ENCODE data around the gene NCOR2.

Gene NCOR2

GRCh38 chr12:124559182-124560017 is 8.0 kb downstream of the NCOR2 start:
- no peak for TF ChIP-seq JUND (IDR thresholded peaks at IDR 0.05; ENCODE audit: low read depth)
- DNase-seq (ENCODE audit: low read depth in 1 of 2, low spot score in 1 of 2) = no peak
- in situ Hi-C loops (cut with HindIII; ENCODE audit: low pct_unique_long_range_greater_than_20kb, low sequenced_read_pairs) = no loop called here

GRCh38 chr12:124558313-124558712 is 9.1 kb downstream of the NCOR2 start:
- in situ Hi-C loops (cut with HindIII; ENCODE audit: low pct_unique_long_range_greater_than_20kb, low sequenced_read_pairs) = no loop called here
- no peak for TF ChIP-seq JUND (IDR thresholded peaks at IDR 0.05; ENCODE audit: low read depth)
- DNase-seq (ENCODE audit: low read depth in 1 of 2, low spot score in 1 of 2) = no peak

- TF ChIP-seq JUND (IDR thresholded peaks at IDR 0.05; ENCODE audit: low read depth) = no peak
- DNase-seq (ENCODE audit: low read depth in 1 of 2, low spot score in 1 of 2) = no peak
- in situ Hi-C loops (cut with HindIII; ENCODE audit: low pct_unique_long_range_greater_than_20kb, low sequenced_read_pairs) = no loop called here
Measured at GRCh38 chr12:124557518-124558223, 9.7 kb downstream of the NCOR2 start.

- in situ Hi-C loops (cut with HindIII; ENCODE audit: low pct_unique_long_range_greater_than_20kb, low sequenced_read_pairs) = no loop called here
- TF ChIP-seq JUND (IDR thresholded peaks at IDR 0.05; ENCODE audit: low read depth) = no peak
- no peak for DNase-seq (ENCODE audit: low read depth in 1 of 2, low spot score in 1 of 2)
Measured at GRCh38 chr12:124556896-124557501, 10.4 kb downstream of the NCOR2 start.

GRCh38 chr12:124556074-124556466 is 11.3 kb downstream of the NCOR2 start:
- in situ Hi-C loops (cut with HindIII; ENCODE audit: low pct_unique_long_range_greater_than_20kb, low sequenced_read_pairs) = no loop called here
- TF ChIP-seq JUND (IDR thresholded peaks at IDR 0.05; ENCODE audit: low read depth) = no peak
- no peak for DNase-seq (ENCODE audit: low read depth in 1 of 2, low spot score in 1 of 2)

GRCh38 chr12:124555168-124556073 is 12.0 kb downstream of the NCOR2 start:
- no peak for DNase-seq (ENCODE audit: low read depth in 1 of 2, low spot score in 1 of 2)
- in situ Hi-C loops (cut with HindIII; ENCODE audit: low pct_unique_long_range_greater_than_20kb, low sequenced_read_pairs) = no loop called here
- no peak for TF ChIP-seq JUND (IDR thresholded peaks at IDR 0.05; ENCODE audit: low read depth)

GRCh38 chr12:124554429-124555029 is 12.9 kb downstream of the NCOR2 start:
- in situ Hi-C loops (cut with HindIII; ENCODE audit: low pct_unique_long_range_greater_than_20kb, low sequenced_read_pairs) = no loop called here
- DNase-seq (ENCODE audit: low read depth in 1 of 2, low spot score in 1 of 2) = no peak
- TF ChIP-seq JUND (IDR thresholded peaks at IDR 0.05; ENCODE audit: low read depth) = no peak

- DNase-seq (ENCODE audit: low read depth in 1 of 2, low spot score in 1 of 2) = no peak
- in situ Hi-C loops (cut with HindIII; ENCODE audit: low pct_unique_long_range_greater_than_20kb, low sequenced_read_pairs) = no loop called here
Measured at GRCh38 chr12:124553862-124554428, 13.5 kb downstream of the NCOR2 start.

GRCh38 chr12:124551268-124552144 is 15.9 kb downstream of the NCOR2 start:
- peak; percentile 51 to 58 for DNase-seq (ENCODE audit: low read depth in 1 of 2, low spot score in 1 of 2)
- in situ Hi-C loops (cut with HindIII; ENCODE audit: low pct_unique_long_range_greater_than_20kb, low sequenced_read_pairs) = no loop called here
- TF ChIP-seq JUND (IDR thresholded peaks at IDR 0.05; ENCODE audit: low read depth) = no peak

More at GRCh38 chr12:124553862-124554428, 13.5 kb downstream of the NCOR2 start:
- no peak for TF ChIP-seq JUND (IDR thresholded peaks at IDR 0.05; ENCODE audit: low read depth)

- TF ChIP-seq JUND (IDR thresholded peaks at IDR 0.05; ENCODE audit: low read depth) = no peak
- no peak for DNase-seq (ENCODE audit: low read depth in 1 of 2, low spot score in 1 of 2)
- in situ Hi-C loops (cut with HindIII; ENCODE audit: low pct_unique_long_range_greater_than_20kb, low sequenced_read_pairs) = no loop called here
Measured at GRCh38 chr12:124550123-124551089, 17.0 kb downstream of the NCOR2 start.

Data from T47D (cell line).